Measurements from ENCODE around the gene RASEF. TPM values are rescaled to one million over a fixed set of nuclear protein-coding genes. Genes with fewer than 3 reads are reported as not detected.
"Not testable (repeated sequence)": the region's sequence is repeated elsewhere in the genome, so short reads cannot be mapped to it uniquely, and the experiment has no call there.

RASEF gene
- polyA plus RNA-seq, 1 experiment, result 0.05 TPM

DNA sequence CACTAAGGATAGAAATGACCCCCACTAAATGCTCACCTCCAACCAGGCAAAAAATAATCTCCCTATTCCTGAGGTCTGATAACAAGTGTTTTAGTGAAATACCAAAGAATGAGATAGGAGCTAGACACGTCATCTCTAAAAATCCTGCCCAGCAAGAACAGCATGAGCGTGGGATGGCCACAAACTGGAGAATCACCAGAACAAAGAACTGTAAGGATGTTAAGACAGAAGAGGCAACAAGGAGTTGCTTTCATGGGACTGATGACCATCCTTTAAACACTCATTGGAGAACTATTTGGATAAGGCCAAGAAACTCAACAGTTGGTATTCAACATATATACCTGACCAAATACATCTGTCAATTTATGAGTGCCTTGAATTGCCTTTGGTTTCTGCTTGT is 113.7 kb downstream of the RASEF start:
- H3K27me3 ChIP-seq (ENCODE audit: control insufficient read depth, insufficient read depth, low read length), result no peaks in the 10 kb centered on the region
- H3K9me3 ChIP-seq (ENCODE audit: control insufficient read depth, insufficient read depth, low read length), result no peaks in the 10 kb centered on the region
- TF ChIP-seq, protein P1, sequence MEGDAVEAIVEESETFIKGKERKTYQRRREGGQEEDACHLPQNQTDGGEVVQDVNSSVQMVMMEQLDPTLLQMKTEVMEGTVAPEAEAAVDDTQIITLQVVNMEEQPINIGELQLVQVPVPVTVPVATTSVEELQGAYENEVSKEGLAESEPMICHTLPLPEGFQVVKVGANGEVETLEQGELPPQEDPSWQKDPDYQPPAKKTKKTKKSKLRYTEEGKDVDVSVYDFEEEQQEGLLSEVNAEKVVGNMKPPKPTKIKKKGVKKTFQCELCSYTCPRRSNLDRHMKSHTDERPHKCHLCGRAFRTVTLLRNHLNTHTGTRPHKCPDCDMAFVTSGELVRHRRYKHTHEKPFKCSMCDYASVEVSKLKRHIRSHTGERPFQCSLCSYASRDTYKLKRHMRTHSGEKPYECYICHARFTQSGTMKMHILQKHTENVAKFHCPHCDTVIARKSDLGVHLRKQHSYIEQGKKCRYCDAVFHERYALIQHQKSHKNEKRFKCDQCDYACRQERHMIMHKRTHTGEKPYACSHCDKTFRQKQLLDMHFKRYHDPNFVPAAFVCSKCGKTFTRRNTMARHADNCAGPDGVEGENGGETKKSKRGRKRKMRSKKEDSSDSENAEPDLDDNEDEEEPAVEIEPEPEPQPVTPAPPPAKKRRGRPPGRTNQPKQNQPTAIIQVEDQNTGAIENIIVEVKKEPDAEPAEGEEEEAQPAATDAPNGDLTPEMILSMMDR (IDR thresholded peaks at IDR 0.05; ENCODE audit: low read depth, low read length), result no peak
- ChIA-PET CTCF (no interaction called here), POLR2A (no interaction called here)
- H3K27ac ChIP-seq (ENCODE audit: low read depth, low read length), result no peak overlapping the region
- H3K4me3 ChIP-seq (ENCODE audit: low read depth, low read length), result no peak overlapping the region
- DNase-seq (ENCODE audit: low read depth, low spot score), result no peak

DNA sequence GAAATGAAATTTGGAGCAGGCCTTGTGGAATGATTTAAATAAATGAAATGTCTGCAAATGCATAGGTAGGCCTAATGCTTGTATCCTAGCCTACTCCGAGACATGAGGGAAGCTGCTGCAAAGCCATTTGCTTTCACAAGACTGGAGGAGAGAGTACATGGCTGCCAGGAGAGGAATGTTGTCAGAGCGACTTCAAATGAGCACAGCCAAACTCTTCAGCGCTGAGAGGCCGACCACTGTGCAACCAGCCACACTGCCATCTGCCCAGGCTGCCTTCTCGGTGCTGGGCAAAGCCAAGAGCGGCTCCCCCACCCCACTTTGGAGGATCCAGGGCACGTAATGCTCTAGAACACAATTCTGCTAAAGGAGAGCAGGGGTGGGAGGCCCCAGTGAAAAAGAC is 122.6 kb downstream of the RASEF start:
- ChIA-PET CTCF (no interaction called here), POLR2A (no interaction called here)
- H3K9me3 ChIP-seq (ENCODE audit: control insufficient read depth, insufficient read depth, low read length), result no peaks in the 10 kb centered on the region
- H3K4me3 ChIP-seq (ENCODE audit: low read depth, low read length), result no peak overlapping the region
- H3K27me3 ChIP-seq (ENCODE audit: control insufficient read depth, insufficient read depth, low read length), result no peaks in the 10 kb centered on the region
- no peak for DNase-seq (ENCODE audit: low read depth, low spot score)
- H3K27ac ChIP-seq (ENCODE audit: low read depth, low read length), result no peak overlapping the region
- TF ChIP-seq, protein P1 (IDR thresholded peaks at IDR 0.05; ENCODE audit: low read depth, low read length), result no peak

DNA sequence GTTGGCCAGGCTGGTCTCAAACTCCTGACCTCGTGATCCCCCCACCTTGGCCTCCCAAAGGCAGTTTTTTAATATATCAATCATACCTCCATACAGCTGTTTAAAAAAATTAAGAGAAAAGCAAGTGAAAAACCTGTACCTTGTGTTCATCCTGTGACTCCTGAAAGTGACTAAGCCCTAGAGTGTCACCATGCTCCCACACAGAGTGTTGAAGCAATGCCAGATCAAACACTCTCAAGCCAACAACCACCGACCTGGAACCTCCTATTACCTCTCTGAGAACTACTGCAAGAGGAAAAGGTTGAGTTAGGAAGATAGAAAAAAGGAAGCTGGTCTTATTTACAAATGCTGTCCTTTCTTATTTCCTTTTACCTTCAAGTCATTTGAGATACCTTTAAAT is 123.5 kb downstream of the RASEF start:
- CTCF ChIA-PET, result no interaction called here
- H3K27ac ChIP-seq (ENCODE audit: low read depth, low read length), result no peak overlapping the region
- no peak overlapping the region for H3K4me3 ChIP-seq (ENCODE audit: low read depth, low read length)
- DNase-seq (ENCODE audit: low read depth, low spot score), result no peak
- no peaks in the 10 kb centered on the region for H3K27me3 ChIP-seq (ENCODE audit: control insufficient read depth, insufficient read depth, low read length)
- TF ChIP-seq, protein P1 (IDR thresholded peaks at IDR 0.05; ENCODE audit: low read depth, low read length), result no peak
- POLR2A ChIA-PET, result no interaction called here
- H3K9me3 ChIP-seq (ENCODE audit: control insufficient read depth, insufficient read depth, low read length), result no peaks in the 10 kb centered on the region

DNA sequence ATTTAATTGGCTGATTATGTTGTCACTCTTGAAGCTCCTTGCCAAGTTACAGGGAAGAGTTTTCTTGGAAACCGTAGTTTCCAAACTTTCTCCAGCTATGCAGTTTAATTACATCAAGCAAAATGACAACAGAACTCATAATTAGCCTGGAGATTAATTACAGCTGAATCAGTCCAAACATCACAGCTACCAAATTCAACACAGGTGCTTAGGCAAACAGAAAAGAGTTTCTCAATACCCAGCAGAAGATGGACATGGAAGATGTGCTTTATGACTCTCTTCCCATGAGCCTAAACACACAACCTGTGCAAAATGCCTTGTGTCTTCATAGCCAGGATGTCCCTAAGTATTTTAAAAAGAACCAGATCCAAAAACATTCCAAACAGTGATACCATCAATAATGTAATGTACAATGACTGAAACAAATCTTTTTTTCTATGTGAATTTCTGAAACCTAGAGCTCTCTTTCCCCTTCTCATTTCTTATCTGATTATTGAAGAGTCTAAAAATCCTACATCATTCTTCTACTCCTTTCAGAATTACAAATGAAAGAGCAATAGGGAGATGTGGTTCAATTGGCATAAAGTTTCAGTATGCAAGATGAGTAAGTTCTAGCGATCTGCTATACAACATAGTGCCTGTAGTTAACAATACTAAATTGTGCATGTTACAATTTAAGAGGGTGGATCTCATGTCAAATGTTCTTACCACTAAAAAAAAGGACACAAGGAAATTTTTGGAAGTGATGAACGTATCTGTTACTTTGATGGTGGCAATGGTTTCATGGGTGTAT is 124.3 kb downstream of the RASEF start:
- POLR2A ChIA-PET, result no interaction called here
- TF ChIP-seq, protein P1 (IDR thresholded peaks at IDR 0.05; ENCODE audit: low read depth, low read length), result no peak
- CTCF ChIA-PET, result no interaction called here
- no peak for DNase-seq (ENCODE audit: low read depth, low spot score)
- Histone ChIP-seq H3K27ac (ENCODE audit: low read depth, low read length) (no peak overlapping the region), H3K9me3 (ENCODE audit: control insufficient read depth, insufficient read depth, low read length) (no peaks in the 10 kb centered on the region), H3K4me3 (ENCODE audit: low read depth, low read length) (no peak overlapping the region), H3K27me3 (ENCODE audit: control insufficient read depth, insufficient read depth, low read length) (no peaks in the 10 kb centered on the region)

DNA sequence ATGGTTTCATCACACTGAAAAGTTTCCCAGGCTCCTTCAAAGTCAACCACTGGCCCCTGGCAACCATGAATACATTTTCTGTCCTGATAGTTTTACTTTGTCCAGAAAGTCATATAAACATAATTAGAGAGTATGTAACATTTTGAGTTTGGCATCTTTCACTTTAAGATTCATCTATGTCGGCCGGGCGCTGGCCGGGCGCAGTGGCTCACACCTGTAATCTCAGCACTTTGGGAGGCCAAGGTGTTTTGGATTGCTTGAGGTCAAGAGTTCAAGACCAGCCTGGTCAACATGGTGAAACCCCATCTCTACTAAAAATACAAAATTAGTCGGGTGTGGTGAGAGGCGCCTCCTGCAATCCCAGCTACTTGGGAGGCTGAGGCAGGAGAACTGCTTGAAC is 126.4 kb downstream of the RASEF start:
- POLR2A ChIA-PET; H3K27me3 ChIP-seq (ENCODE audit: control insufficient read depth, insufficient read depth, low read length); H3K4me3 ChIP-seq (ENCODE audit: low read depth, low read length); CTCF ChIA-PET; H3K27ac ChIP-seq (ENCODE audit: low read depth, low read length); DNase-seq (ENCODE audit: low read depth, low spot score); H3K9me3 ChIP-seq (ENCODE audit: control insufficient read depth, insufficient read depth, low read length): not testable (repeated sequence)

All from AG04450 (cell line).